Loucy (cell line): ENCODE measurements around the gene SLC9A1.

Experiments used
- EZH2phosphoT487 ChIP-seq: fragments of 200-600 bp; IDR thresholded peaks from 2 replicates; pipeline ENCODE4 v1.6.1; 2018; ENCODE audit warnings: antibody characterized with exemption, mild to moderate bottlenecking, moderate library complexity, borderline replicate concordance
- TF ChIP-seq, protein P1 (sequence below): fragments of 200-600 bp; sonication (generic); conservative IDR thresholded peaks from 2 replicates; pipeline ENCODE4 v1.5.1; 2014; ENCODE audit warnings: mild to moderate bottlenecking, antibody characterized with exemption, low read length

DNA sequence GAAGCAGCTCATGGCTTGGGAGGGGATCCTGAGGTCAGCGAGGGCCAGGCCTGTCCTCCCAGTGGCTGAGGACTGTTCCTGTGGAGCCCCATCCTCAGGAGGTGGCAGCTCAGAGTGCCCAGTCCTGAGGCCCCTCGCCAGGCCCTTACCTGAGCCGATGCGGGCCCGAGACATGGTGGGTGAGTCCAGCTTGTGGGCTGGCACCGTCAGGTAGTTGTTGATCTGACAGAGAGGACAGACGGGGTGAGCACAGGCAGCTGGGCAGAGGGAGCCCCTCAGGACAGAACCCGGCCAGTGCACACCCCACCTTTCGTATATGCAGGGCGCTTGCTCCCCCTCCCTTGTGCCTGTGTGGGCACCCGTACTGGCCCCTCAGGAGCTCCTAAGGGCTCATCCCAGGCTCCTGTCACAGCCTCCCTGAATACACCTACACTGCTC is 53.9 kb downstream of the SLC9A1 start:
- TF ChIP-seq, protein P1, sequence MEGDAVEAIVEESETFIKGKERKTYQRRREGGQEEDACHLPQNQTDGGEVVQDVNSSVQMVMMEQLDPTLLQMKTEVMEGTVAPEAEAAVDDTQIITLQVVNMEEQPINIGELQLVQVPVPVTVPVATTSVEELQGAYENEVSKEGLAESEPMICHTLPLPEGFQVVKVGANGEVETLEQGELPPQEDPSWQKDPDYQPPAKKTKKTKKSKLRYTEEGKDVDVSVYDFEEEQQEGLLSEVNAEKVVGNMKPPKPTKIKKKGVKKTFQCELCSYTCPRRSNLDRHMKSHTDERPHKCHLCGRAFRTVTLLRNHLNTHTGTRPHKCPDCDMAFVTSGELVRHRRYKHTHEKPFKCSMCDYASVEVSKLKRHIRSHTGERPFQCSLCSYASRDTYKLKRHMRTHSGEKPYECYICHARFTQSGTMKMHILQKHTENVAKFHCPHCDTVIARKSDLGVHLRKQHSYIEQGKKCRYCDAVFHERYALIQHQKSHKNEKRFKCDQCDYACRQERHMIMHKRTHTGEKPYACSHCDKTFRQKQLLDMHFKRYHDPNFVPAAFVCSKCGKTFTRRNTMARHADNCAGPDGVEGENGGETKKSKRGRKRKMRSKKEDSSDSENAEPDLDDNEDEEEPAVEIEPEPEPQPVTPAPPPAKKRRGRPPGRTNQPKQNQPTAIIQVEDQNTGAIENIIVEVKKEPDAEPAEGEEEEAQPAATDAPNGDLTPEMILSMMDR: no peak
- no peak for TF ChIP-seq EZH2phosphoT487
